GM12878 (cell line): Measurements from ENCODE around the gene MTNR1A. TPM values are rescaled to one million over a fixed set of nuclear protein-coding genes. Genes with fewer than 3 reads are reported as not detected.

Experiments used
- ATAC-seq: fragments of 200-7000 bp; cut with Tn5 transposase; 3 replicates; pipeline ENCODE4 v1.9.1; 2020; ENCODE audit warnings: mild to moderate bottlenecking, moderate library complexity
- BruUV-seq: library from RNA; stranded (reverse); fragments of 400-500 nt; replicated peaks from 2 replicates; lab custom pipeline; 2021; lab: Mats Ljungman, UMichigan
- CTCF ChIA-PET: fragments of 300-600 bp; sonication (Branson Sonifier 250); formaldehyde crosslinking; extraction: SDS; loops from one replicate; lab custom pipeline; 2021; ENCODE audit warnings: inconsistent platforms; lab: Yijun Ruan, JAX
- POLR2A ChIA-PET: fragments of 350-600 bp; formaldehyde crosslinking; extraction: SDS; loops from one replicate; lab custom pipeline; 2021; ENCODE audit warnings: inconsistent platforms; lab: Charles Lee
- RAD21 ChIA-PET: fragments of 300-600 bp; sonication (Branson Sonifier 250); formaldehyde crosslinking; loops from one replicate; lab custom pipeline; 2023; ENCODE audit warnings: antibody characterized with exemption; ENCODE audit not compliant: unreplicated experiment; lab: Charles Lee
- SMC1A ChIA-PET: fragments of 300-600 bp; sonication (Branson Sonifier 250); formaldehyde crosslinking; loops from one replicate; lab custom pipeline; 2023; ENCODE audit not compliant: unreplicated experiment, uncharacterized antibody; lab: Charles Lee
- DNase-seq: peaks from one replicate; pipeline ENCODE4 v3.0.0-alpha.2; 2011; ENCODE audit warnings: low read depth, low spot score
- FAIRE-seq: peaks from 3 replicates; lab custom pipeline; 2011; peaks lifted over from hg19 to GRCh38; lab: Jason Lieb, UNC
- H2AFZ ChIP-seq: 2 replicates; pipeline ENCODE4 v1.6.0; 2011; ENCODE audit warnings: low read depth, low read length, control low read depth; ENCODE audit not compliant: control insufficient read depth
- H3K27ac ChIP-seq: 2 replicates; pipeline ENCODE4 v1.5.1; 2011; ENCODE audit warnings: control low read depth; ENCODE audit not compliant: control insufficient read depth, insufficient read depth
- H3K27me3 ChIP-seq, 2 experiments: replicated peaks in 1 of 2; 2 replicates each; pipeline versions ENCODE4 v1.6.0 to v1.6.1; 2011; ENCODE audit warnings: low read length in 1 of 2; ENCODE audit not compliant: control insufficient read depth in 2 of 2, insufficient read depth in 2 of 2
- H3K36me3 ChIP-seq, 2 experiments: 2 replicates each; pipeline ENCODE4 v1.5.1; 2011; ENCODE audit warnings: low read length in 1 of 2; ENCODE audit not compliant: control insufficient read depth in 2 of 2, insufficient read depth in 2 of 2
- H3K4me1 ChIP-seq: 2 replicates; pipeline ENCODE4 v1.6.1; 2011; ENCODE audit warnings: mild to moderate bottlenecking, low read length, moderate library complexity, mixed read lengths; ENCODE audit not compliant: control insufficient read depth, insufficient read depth
- H3K4me2 ChIP-seq: 2 replicates; pipeline ENCODE4 v1.6.0; 2011; ENCODE audit warnings: control low read depth; ENCODE audit not compliant: control insufficient read depth, insufficient read depth
- H3K4me3 ChIP-seq: fragments of 200-600 bp; sonication (generic); 2 replicates; pipeline ENCODE4 v1.5.1; 2016
- H3K79me2 ChIP-seq: 2 replicates; pipeline ENCODE4 v1.6.0; 2011; ENCODE audit warnings: low read length; ENCODE audit not compliant: control insufficient read depth, insufficient read depth
- H3K9ac ChIP-seq: 2 replicates; pipeline ENCODE4 v1.8.0; 2011; ENCODE audit warnings: low read length, control low read depth, mixed read lengths; ENCODE audit not compliant: control insufficient read depth, insufficient read depth
- H3K9me3 ChIP-seq: replicated peaks from 3 replicates; pipeline ENCODE4 v1.5.1; 2011; ENCODE audit warnings: mild to moderate bottlenecking, low read length; ENCODE audit not compliant: control insufficient read depth, insufficient read depth
- H4K20me1 ChIP-seq: 2 replicates; pipeline ENCODE4 v1.6.0; 2011; ENCODE audit not compliant: control insufficient read depth, insufficient read depth
- HDAC2 ChIP-seq: fragments of 200-600 bp; sonication (generic); IDR thresholded peaks from 2 replicates; pipeline ENCODE4 v1.6.1; 2017
- MXI1 ChIP-seq: fragments of 150-350 bp; IDR thresholded peaks from 2 replicates; pipeline ENCODE4 v1.6.1; 2011; ENCODE audit warnings: low read depth, mild to moderate bottlenecking, inconsistent platforms, low read length, improper control_type of control experiment
- NBN ChIP-seq: fragments of 450-650 bp; IDR thresholded peaks from 2 replicates; pipeline ENCODE4 v1.6.1; 2016
- NR2C1 ChIP-seq: fragments of 450-650 bp; IDR thresholded peaks from 2 replicates; pipeline ENCODE4 v1.6.1; 2017; ENCODE audit warnings: antibody characterized with exemption, mild to moderate bottlenecking, moderate library complexity
- RUNX3 ChIP-seq: IDR thresholded peaks from 2 replicates; pipeline ENCODE4 v1.6.1; 2012; ENCODE audit warnings: low read length, inconsistent platforms
- SMC3 ChIP-seq: IDR thresholded peaks from 2 replicates; pipeline ENCODE4 v1.6.1; 2011; ENCODE audit warnings: low read length, improper control_type of control experiment, borderline replicate concordance
- SPI1 ChIP-seq: IDR thresholded peaks from 2 replicates; pipeline ENCODE4 v1.6.1; 2011; ENCODE audit warnings: low read depth, mild to moderate bottlenecking, low read length, moderate library complexity, borderline replicate concordance; ENCODE audit not compliant: insufficient read depth
- WGBS: methylation state at CpG from one replicate; pipeline ENCODE4 v1.1.6; 2016; ENCODE audit warnings: low lambda C conversion rate; ENCODE audit not compliant: insufficient replicate concordance, insufficient coverage; ENCODE audit errors: missing lambda C conversion rate; 5-methylcytosine and 5-hydroxymethylcytosine counted together
- in situ Hi-C: fragments of 300-500 bp; cut with MboI; formaldehyde crosslinking; loops from 9 replicates; pipeline ENCODE4 v1.14.3; 2018; ENCODE audit warnings: mixed read lengths
- intact Hi-C: fragments of 100-400 bp; cut with micrococcal nuclease; formaldehyde crosslinking; loops from one replicate; pipeline ENCODE4 v1.14.2; 2022; ENCODE audit not compliant: unreplicated experiment
- polyA plus RNA-seq, 11 experiments: library from polyadenylated mRNA; depleted of rRNA in 4 of 11; unstranded in 6 of 11; stranded (reverse) in 5 of 11; fragments of >200 nt; fragmentation: Nextera tagmentation in 4 of 11; fragmentation: Illumina TruSeq in 1 of 11; extraction: Ambion mirVana in 4 of 11; extraction: Trizol in 1 of 11; gene quantifications; 1 replicate in 1 of 11; 2 replicates in 10 of 11; pipeline versions ENCODE4 v1.2.1 to v1.2.3, GENCODE V29; 2011 to 2016; ENCODE audit warnings: inconsistent platforms in 2 of 11, missing spikeins in 2 of 11, low read depth in 1 of 11
- total RNA-seq, 4 experiments: library from RNA; depleted of rRNA in 3 of 4; stranded (reverse); fragments of >200 nt in 3 of 4; fragmentation: Illumina TruSeq in 1 of 4; extraction: Trizol in 1 of 4; gene quantifications; 2 replicates each; pipeline versions ENCODE4 v1.2.1 to v1.2.3, GENCODE V29; 2013 to 2021

The MTNR1A gene
- total and polyA plus RNA-seq, 10 of the 15 experiments (the other 5 are each of a cell fraction or from before 2014, with no cell fraction given), result 0.14 TPM; not detected in 9

DNA sequence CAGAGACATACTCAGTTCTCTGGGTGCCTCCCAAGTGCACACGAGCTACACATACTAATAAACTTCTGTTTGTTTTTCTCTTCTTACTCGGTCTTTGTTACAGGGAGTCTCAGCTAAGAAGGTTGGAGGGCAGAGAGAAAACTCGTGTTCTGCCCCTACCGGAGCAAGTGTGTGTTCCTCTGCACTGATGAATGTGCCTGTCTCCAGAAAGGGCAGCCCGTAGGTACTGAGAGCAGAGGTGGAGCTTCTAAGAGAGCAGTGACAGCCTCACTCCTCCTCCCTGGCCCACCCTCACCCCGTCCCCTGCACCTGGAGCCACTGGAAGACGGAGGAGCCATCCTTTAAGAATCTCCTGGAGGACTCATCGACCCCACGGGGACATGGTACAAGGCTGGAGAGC is 67.6 kb downstream of the MTNR1A start:
- WGBS, result 5% methylated on average over 9 of the region's 9 CpGs
- H2AFZ ChIP-seq, result no peak overlapping the region
- no peaks in the 10 kb centered on the region for H3K79me2 ChIP-seq
- POLR2A ChIA-PET, result no interaction called here
- no peaks in the 10 kb centered on the region for H4K20me1 ChIP-seq
- H3K4me3 ChIP-seq, result no peak overlapping the region
- DNase-seq, result no peak
- intact Hi-C loops (no loop called here), in situ Hi-C loops (no loop called here)
- no peaks in the 10 kb centered on the region; the same call in 2 of the 3 replicates for H3K9me3 ChIP-seq
- no peak overlapping the region for H3K27ac ChIP-seq
- RAD21 ChIA-PET, result no interaction called here
- H3K9ac ChIP-seq, result no peak overlapping the region
- no TSS peak for BruUV-seq
- no peak overlapping the region for H3K4me2 ChIP-seq
- H3K4me1 ChIP-seq, result no peaks in the 10 kb centered on the region
- no peaks in the 10 kb centered on the region for H3K27me3 ChIP-seq
- TF ChIP-seq SPI1 (no peak), RUNX3 (no peak), HDAC2 (no peak), MXI1 (no peak)
- no peaks in the 10 kb centered on the region for H3K36me3 ChIP-seq
- no peak for FAIRE-seq
- CTCF ChIA-PET, result no interaction called here
- no peak for ATAC-seq
- SMC1A ChIA-PET, result no interaction called here

DNA sequence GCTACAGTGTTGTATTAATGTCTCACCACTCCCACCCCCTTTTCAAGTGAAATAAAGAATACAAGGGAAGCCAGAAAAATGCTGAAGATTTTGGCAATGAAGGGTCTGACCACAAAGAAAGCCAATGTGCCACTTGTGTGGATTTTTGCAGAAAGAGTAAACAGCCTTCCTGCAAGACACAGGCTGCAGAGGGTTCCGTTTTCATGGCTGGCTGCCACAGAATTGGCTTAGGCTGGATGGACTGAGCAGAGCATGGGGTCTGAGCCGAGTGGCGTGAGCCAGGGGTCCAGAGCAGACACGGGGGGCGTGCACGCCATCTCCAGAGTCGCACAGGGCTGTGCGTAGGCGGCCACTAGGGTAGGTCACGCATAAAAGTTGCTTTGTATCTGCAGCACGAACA is 69.2 kb downstream of the MTNR1A start:
- no peak for DNase-seq
- no peak overlapping the region for H3K4me3 ChIP-seq
- no peaks in the 10 kb centered on the region for H3K79me2 ChIP-seq
- no peaks in the 10 kb centered on the region; the same call in 2 of the 3 replicates for H3K9me3 ChIP-seq
- ChIA-PET RAD21 (no interaction called here), POLR2A (no interaction called here), CTCF (no interaction called here), SMC1A (no interaction called here)
- no peaks in the 10 kb centered on the region for H4K20me1 ChIP-seq
- no peak for ATAC-seq
- WGBS, result 40% methylated on average over 11 of the region's 11 CpGs
- H3K4me2 ChIP-seq, result no peak overlapping the region
- H3K27ac ChIP-seq, result no peak overlapping the region
- no peaks in the 10 kb centered on the region for H3K36me3 ChIP-seq
- no peak overlapping the region for H2AFZ ChIP-seq
- no peak for FAIRE-seq
- no TSS peak for BruUV-seq
- in situ Hi-C loops (no loop called here), intact Hi-C loops (no loop called here)
- H3K27me3 ChIP-seq, result no peaks in the 10 kb centered on the region
- H3K4me1 ChIP-seq, result no peaks in the 10 kb centered on the region
- TF ChIP-seq NR2C1 (no peak), SMC3 (no peak), NBN (no peak), SPI1 (no peak)
- no peak overlapping the region for H3K9ac ChIP-seq
